Upper lobe of right lung (tissue), 1 donor: ENCODE measurements around the gene TEX54. TPM values are rescaled to one million over a fixed set of nuclear protein-coding genes. Genes with fewer than 3 reads are reported as not detected.
"Not testable (repeated sequence)": the region's sequence is repeated elsewhere in the genome, so short reads cannot be mapped to it uniquely, and the experiment has no call there.

Experiments
- ATAC-seq: fragments of 200-7000 bp; cut with Tn5 transposase; one replicate; pipeline ENCODE4 v1.9.1; 2020; ENCODE audit warnings: mild to moderate bottlenecking, moderate library complexity
- DNase-seq: peaks from one replicate; pipeline ENCODE4 v3.0.0-alpha.2; 2020
- H3K27ac ChIP-seq: fragments of 200-600 bp; one replicate; pipeline ENCODE4 v1.8.0; 2022
- H3K27me3 ChIP-seq: fragments of 200-600 bp; one replicate; pipeline ENCODE4 v1.8.0; 2022; ENCODE audit warnings: mild to moderate bottlenecking
- H3K36me3 ChIP-seq: fragments of 200-600 bp; one replicate; pipeline ENCODE4 v1.8.0; 2022
- H3K4me1 ChIP-seq: fragments of 200-600 bp; one replicate; pipeline ENCODE4 v1.8.0; 2022
- H3K4me3 ChIP-seq: fragments of 200-600 bp; one replicate; pipeline ENCODE4 v1.8.0; 2022; ENCODE audit warnings: mild to moderate bottlenecking
- H3K9me3 ChIP-seq: fragments of 200-600 bp; one replicate; pipeline ENCODE4 v1.8.0; 2022
- CTCF ChIP-seq: fragments of 200-600 bp; IDR thresholded peaks from one replicate; pipeline ENCODE4 v1.8.0; 2022; ENCODE audit warnings: antibody characterized with exemption
- intact Hi-C: fragments of 100-400 bp; cut with DNase I; formaldehyde crosslinking; loops from one replicate; pipeline ENCODE4 v1.11.0; 2022
- total RNA-seq: library from RNA; stranded (reverse); fragmentation: NEBNext Ultra II Directional; extraction: Animal tissue kit (Norgen Biotek cat#: 25700); gene quantifications from one replicate; pipeline ENCODE4 v1.2.1, GENCODE V29; 2021
- donor health status: DM: no; HTN: yes; CAD: no; lungs with severe emphysema.

Gene TEX54
- total RNA-seq, 1 donor from 2014 or later, result not detected

- peak; percentile 97 for DNase-seq
- H3K27ac ChIP-seq, result peak within 1 kb of the TSS; percentile 98
- H3K4me1 ChIP-seq, result peaks cover 20% of the 10 kb centered on the region
- TF ChIP-seq CTCF, result no peak
- ATAC-seq, result peak; percentile 86
- no peaks in the 10 kb centered on the region for H3K27me3 ChIP-seq
- no peaks in the 10 kb centered on the region for H3K9me3 ChIP-seq
- H3K36me3 ChIP-seq, result peaks cover 25% of the 10 kb centered on the region
- peak within 1 kb of the TSS; percentile 86 for H3K4me3 ChIP-seq
- intact Hi-C loops, result no loop called here
Measured at GRCh38 chr11:62839050-62839945, 6.7 kb upstream of the TEX54 start, which contains the start of gene WDR74. TSS of gene WDR74 (minus strand) at chr11:62839590. CDS start at chr11:62839570, 20 bp downstream.

GRCh38 chr11:62835336-62835735 lies 2.7 kb upstream of the TEX54 start:
- peaks cover 17% of the 10 kb centered on the region for H3K4me1 ChIP-seq
- intact Hi-C loops, result no loop called here

GRCh38 chr11:62831520-62832335 lies 913 bp downstream of the TEX54 start, which contains the start of gene STX5:
TSS of gene STX5 (minus strand) at chr11:62832051. CDS start at chr11:62831243, 808 bp downstream.
- peaks cover 58% of the 10 kb centered on the region for H3K36me3 ChIP-seq
- peak within 1 kb of the TSS; percentile 96 for H3K27ac ChIP-seq
- TF ChIP-seq CTCF, result no peak
- peak within 1 kb of the TSS; percentile 74 for H3K4me3 ChIP-seq
- H3K27me3 ChIP-seq, result no peaks in the 10 kb centered on the region
- DNase-seq (peak; percentile 100), ATAC-seq (peak; percentile 98)
- intact Hi-C loops, result no loop called here
- H3K4me1 ChIP-seq, result peaks cover 15% of the 10 kb centered on the region
- no peaks in the 10 kb centered on the region for H3K9me3 ChIP-seq

More at GRCh38 chr11:62835336-62835735, 2.7 kb upstream of the TEX54 start:
- DNase-seq (peak; percentile 55), ATAC-seq (no peak)
- no peaks in the 10 kb centered on the region for H3K27me3 ChIP-seq
- peaks cover 35% of the 10 kb centered on the region for H3K36me3 ChIP-seq
- H3K9me3 ChIP-seq, result no peaks in the 10 kb centered on the region
- TF ChIP-seq CTCF, result no peak
- no peak overlapping the region for H3K27ac ChIP-seq
- H3K4me3 ChIP-seq, result no peak overlapping the region

GRCh38 chr11:62830904-62831519 lies 1.6 kb downstream of the TEX54 start:
- no peak for TF ChIP-seq CTCF
- DNase-seq, result no peak
- intact Hi-C loops, result no loop called here
- no peaks in the 10 kb centered on the region for H3K9me3 ChIP-seq
- H3K27me3 ChIP-seq, result no peaks in the 10 kb centered on the region
- H3K27ac ChIP-seq, result peak overlapping the region; percentile 96
- peaks cover 15% of the 10 kb centered on the region for H3K4me1 ChIP-seq
- peaks cover 58% of the 10 kb centered on the region for H3K36me3 ChIP-seq
- no peak for ATAC-seq
- peak overlapping the region; percentile 74 for H3K4me3 ChIP-seq

GRCh38 chr11:62828130-62828529 lies 4.5 kb downstream of the TEX54 start:
- ATAC-seq, DNase-seq, H3K27me3 ChIP-seq, H3K27ac ChIP-seq, H3K9me3 ChIP-seq, intact Hi-C loops, H3K4me3 ChIP-seq: not testable (repeated sequence)
- peaks cover 15% of the 10 kb centered on the region for H3K4me1 ChIP-seq
- peaks cover 62% of the 10 kb centered on the region for H3K36me3 ChIP-seq
